NCI-H345 treated with DMSO at 0.1 percent for 48 hours (cell line): ENCODE results near the gene IDUA.
"Not testable (repeated sequence)": the region's sequence is repeated elsewhere in the genome, so short reads cannot be mapped to it uniquely, and the experiment has no call there.

Experiments used
- DNase-seq: peaks from one replicate; lab custom pipeline; 2025; ENCODE audit not compliant: unreplicated experiment; lab: John Stamatoyannopoulos, UW

The IDUA gene

DNA sequence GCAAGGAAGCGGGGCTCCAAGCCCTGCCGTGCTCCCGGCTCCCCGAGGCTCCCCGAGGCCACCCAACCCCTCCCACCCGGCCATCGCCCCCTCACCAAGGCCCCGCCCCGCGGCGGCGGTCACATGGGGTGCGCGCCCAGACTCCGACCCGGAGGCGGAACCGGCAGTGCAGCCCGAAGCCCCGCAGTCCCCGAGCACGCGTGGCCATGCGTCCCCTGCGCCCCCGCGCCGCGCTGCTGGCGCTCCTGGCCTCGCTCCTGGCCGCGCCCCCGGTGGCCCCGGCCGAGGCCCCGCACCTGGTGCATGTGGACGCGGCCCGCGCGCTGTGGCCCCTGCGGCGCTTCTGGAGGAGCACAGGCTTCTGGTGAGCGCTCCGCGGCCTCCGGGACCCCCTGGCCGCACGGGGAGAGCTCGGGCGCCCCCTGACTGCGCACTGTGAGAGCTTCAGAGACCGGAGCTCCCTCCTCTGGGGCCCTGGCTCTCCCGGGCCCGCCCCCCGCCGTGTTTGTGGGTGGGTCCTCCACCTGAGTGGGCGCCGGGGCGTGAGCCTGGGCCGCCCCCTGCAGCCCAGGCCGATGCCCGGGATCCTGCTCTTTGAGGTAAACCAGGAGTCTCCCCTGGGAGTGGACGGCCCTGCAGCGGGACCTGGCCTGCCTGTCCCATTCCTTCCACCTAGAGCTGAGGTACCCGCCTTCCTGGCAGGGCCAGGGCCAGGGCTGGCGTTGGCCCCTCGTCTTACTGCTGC lies at the start of gene IDUA:
Gene IDUA, plus strand, starts transcription at position 166 of the 745 bp plus-strand sequence. Its CDS starts 41 bp downstream, at position 207.
- DNase-seq = peak; percentile 8

- not testable (repeated sequence) for DNase-seq
Measured at GRCh38 chr4:939508-939907, 47.3 kb upstream of the IDUA start.

GRCh38 chr4:945274-946102 lies 41.4 kb upstream of the IDUA start:
- no peak for DNase-seq

DNA sequence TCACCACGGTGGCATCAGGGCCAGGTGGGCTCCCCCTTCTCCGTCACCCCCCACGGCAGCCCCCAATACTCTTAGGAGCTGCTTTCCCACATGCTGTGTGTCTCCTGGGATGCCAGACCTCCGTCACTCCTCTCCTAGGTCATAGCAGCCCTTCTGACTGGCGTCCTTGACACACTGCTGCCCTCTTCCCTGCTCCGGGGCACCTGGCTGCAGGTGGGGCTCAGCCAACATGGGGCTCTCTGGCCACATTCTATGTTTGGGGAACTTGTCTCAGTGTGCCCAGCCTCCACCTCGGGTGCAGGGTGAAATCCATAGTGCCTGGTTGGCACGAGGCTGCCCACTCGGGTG lies 40.8 kb upstream of the IDUA start:
- DNase-seq = no peak

GRCh38 chr4:946517-947471 lies 40.0 kb upstream of the IDUA start:
- DNase-seq = no peak

DNA sequence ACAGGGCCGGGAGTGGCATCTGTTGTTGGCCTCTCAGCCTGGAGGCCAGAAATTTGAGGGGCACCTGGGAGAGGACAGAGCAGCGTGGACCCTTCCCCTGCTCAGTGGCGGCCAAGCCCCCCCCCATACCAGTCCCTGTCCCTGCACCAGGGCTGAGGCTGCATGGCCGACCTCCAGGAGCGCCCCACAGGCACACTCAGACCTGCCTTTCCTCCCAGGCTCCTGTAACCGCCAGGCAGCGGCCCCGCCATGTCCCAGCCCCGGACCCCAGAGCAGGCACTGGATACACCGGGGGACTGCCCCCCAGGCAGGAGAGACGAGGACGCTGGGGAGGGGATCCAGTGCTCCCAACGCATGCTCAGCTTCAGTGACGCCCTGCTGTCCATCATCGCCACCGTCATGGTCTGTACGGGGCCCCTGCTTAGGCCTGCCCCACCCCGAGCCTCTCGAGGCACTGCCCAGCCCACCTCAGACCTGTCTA lies 39.3 kb upstream of the IDUA start:
- DNase-seq = no peak

DNA sequence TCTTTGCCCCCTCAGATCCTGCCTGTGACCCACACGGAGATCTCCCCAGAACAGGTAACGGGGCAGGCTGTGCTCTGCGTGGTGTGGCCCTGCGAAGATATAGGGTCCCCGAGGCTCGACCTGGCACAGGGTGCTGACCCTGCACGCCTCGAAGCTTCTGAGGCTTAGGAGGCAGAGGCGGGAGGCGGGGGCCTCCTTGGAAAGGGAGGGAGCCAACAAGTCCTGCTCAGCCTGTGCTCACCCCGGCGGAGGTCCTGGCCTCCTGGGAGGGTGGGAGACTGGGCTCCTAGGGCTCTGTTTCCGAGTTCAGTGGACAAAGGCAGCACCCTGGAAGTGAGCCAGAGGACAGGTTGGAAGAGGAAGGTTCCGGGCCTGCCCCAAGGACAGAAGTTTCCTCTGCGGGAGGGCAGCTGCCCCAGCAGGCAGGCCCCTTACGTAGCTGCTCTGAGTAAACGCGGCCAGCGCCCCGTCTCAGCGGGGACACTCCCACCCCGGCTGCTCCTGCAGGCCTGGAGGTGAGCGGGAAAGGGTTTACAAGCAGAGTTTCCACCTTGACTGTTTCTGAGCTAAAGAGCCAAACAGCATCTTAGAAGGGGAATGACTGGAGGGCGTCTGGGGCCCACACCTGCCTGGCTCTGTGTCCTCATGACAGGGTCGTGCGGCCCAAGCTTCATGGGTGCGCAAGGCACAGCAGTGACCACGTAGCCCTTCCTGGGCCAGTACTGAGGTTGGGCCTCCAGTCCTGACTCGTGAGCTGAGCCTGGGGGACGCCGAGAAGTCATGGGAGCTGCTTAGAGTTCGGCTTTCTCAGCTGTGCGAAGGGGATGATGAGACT lies 38.5 kb upstream of the IDUA start:
- DNase-seq = no peak

DNA sequence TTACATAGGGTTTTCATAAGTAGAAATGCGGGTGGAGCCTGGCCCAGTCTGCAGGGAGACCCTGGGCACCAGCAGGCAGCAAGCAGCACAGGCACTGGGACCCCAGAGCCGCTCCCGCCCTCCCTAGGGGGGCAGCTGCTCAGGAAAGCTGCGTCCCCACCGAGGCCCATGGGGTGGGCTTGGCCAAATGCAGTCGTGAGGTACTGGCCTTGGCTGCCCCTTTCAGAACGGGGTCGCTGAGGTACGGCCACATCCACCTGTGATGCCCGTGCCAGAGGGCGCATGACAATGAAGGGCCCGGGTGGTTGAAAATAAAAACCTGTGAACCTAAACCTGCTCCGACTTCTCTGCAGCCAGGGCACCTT lies 37.9 kb upstream of the IDUA start:
- DNase-seq = no peak

DNA sequence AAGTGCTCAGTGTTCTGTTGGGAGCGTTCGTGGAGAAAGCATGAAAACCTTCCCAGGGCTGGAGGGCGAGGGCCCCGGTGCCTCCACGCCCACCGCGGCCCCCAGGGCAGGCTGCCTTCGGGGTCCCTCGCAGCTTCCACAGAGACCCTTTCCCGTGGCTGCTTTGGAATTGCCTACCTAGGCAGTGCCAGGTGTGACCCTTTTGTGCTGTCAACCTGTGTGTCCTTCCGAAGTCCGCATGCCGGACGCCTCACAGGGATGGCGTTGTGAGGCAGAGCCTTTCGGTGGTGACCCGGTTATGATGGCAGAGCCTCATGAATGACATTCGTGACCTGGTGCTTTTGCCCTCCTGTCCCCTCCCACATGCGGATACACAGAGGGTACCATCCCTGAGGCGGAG lies 37.2 kb upstream of the IDUA start:
- no peak for DNase-seq

- no peak for DNase-seq
Measured at GRCh38 chr4:950136-951020, 36.5 kb upstream of the IDUA start.

DNA sequence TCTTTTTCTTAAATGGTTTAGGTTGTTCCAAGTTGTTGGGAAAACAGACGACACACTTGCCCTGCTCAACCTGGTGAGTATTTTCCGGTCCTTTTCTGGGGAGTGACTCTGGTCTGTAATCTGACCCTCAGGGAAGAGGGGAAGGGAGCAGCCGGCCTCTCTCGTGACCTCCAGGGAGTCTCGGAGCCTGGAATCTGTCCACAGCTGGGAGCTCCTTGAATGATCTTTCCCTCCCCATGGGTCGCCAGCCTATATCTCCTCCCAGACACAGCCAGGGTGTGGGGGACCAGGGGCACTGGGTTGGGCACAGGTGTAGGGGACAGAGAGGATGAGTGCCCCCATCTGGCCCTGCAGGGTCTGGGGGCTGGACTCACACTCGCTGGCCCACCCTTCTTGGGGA lies 35.7 kb upstream of the IDUA start:
- no peak for DNase-seq

DNA sequence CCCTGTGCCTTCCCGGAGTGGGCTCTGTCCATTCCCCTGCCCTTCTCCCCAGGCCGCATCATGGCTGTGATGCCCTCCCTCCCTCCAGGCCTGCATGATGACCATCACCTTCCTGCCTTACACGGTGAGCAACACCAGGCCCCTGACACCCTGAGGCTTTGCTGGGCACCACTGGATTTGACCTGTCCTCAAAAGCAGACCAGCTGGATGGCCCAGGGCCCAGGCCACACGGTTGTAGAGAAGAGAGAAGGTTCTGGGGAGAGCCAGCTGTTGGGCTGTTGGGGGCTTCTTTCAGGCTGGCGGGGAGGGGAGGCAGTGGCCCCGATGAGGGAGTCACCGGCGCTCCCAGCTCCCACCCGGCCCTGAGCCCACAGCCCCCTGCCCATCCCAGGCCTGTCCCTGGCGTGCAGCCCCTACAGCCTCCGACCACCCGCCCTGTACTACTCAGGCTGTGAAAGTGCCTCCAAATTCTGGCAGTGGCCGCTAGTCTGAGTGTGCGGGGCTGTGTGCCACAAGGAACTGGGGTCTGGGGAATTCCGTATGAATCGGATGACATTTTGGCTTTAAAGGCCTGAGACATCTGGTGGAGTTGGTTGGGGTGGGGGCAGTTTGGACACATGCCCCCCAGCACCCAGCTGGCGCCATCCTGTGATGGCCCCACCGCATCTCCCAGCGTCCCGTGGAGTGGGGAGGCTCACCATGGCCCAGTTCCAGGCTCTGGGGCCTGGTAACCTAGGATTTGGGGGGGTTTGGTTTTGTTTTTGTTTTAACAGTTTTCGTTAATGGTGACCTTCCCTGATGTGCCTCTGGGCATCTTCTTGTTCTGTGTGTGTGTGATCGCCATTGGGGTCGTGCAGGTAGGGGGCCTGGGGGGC lies 35.0 kb upstream of the IDUA start:
- DNase-seq = no peak

- DNase-seq = no peak
Measured at GRCh38 chr4:952881-953573, 33.8 kb upstream of the IDUA start.

- no peak for DNase-seq
Measured at GRCh38 chr4:953574-953915, 33.3 kb upstream of the IDUA start.

GRCh38 chr4:954211-955020 lies 32.4 kb upstream of the IDUA start:
- no peak for DNase-seq

DNA sequence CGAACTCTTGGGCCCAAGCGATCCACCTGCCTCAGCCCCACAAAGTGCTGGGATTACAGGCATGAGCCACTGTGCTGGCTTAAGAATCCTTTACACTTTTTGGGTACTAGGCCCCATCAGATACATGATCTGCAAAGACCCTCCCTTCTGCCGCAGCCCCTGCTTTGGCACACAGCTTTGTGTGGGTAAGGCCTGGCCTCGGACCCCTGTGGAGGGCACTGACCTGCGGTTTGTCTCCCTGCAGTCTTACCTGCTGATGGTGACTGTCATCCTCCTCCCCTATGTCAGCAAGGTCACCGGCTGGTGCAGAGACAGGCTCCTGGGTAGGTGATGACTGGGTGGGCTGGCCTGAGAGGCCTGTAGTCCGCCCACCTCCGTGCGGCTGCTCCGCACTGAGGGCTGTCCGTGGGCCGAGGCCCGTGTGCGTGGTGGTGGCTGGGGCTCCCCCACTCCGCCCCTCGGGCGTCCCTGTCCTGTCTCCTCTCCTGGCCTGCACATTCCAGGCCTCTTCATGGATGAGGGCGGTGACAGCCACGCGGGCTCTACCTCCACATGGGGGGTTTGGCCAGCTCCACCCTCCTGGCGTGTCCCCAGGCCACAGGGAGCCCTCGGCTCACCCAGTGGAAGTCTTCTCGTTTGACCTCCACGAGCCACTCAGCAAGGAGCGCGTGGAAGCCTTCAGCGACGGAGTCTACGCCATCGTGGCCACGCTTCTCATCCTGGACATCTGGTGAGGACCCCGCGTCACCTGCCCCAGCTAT lies 31.5 kb upstream of the IDUA start:
- DNase-seq = no peak
